ENCODE data around the gene RASSF6.
"Not testable (repeated sequence)": the region's sequence is repeated elsewhere in the genome, so short reads cannot be mapped to it uniquely, and the experiment has no call there.

The RASSF6 gene

DNA sequence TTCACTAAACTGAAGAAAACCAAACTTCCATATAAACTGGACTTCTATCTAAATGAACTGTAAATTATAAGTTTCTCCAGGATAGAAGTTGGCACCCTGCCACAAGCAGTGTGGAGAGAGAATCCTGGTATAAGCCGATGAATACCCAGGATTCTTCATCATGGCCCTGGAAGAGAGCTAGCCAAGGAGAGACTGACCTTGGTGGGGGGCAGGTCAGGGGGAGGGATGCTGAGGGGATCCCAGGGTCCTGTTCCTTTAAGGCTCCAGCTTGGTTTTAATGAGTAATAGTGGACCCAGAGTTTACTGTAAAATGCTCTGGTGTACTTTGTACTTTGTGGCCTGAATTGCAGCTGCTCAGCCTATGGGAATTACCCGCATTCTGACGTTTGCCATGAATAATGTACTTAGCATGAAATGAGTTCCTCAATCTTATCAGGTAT, 16.9 kb downstream of the RASSF6 start:
- TF ChIP-seq, protein P1, sequence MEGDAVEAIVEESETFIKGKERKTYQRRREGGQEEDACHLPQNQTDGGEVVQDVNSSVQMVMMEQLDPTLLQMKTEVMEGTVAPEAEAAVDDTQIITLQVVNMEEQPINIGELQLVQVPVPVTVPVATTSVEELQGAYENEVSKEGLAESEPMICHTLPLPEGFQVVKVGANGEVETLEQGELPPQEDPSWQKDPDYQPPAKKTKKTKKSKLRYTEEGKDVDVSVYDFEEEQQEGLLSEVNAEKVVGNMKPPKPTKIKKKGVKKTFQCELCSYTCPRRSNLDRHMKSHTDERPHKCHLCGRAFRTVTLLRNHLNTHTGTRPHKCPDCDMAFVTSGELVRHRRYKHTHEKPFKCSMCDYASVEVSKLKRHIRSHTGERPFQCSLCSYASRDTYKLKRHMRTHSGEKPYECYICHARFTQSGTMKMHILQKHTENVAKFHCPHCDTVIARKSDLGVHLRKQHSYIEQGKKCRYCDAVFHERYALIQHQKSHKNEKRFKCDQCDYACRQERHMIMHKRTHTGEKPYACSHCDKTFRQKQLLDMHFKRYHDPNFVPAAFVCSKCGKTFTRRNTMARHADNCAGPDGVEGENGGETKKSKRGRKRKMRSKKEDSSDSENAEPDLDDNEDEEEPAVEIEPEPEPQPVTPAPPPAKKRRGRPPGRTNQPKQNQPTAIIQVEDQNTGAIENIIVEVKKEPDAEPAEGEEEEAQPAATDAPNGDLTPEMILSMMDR (IDR thresholded peaks at IDR 0.05), result no peak
- TF ChIP-seq ZFX (IDR thresholded peaks at IDR 0.05; ENCODE audit: borderline replicate concordance), result no peak
- peak overlapping the region; percentile 4; the same call in 1 of the 2 replicates for H3K27ac ChIP-seq

DNA sequence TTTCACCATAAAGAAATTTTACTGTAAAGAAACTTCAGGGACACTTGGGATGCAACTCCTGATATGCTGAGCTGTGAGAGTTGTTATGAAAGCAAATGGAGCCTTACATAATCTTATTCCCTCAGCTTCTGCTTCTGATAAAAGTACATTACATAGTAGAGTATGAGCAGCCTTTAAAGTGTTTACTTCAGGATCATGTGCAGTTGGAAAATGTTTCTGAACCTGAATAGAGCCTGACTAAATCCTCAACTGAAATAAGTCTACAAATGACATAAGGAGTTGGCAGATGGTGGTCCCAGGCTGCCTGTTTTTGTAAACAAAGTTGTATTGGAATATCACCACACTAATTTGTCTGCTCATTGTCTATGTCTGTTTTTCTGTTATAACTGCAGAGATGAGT, 19.3 kb downstream of the RASSF6 start:
- TF ChIP-seq, protein P1 (IDR thresholded peaks at IDR 0.05), result no peak
- TF ChIP-seq ZFX (IDR thresholded peaks at IDR 0.05; ENCODE audit: borderline replicate concordance), result no peak
- no peak overlapping the region for H3K27ac ChIP-seq

DNA sequence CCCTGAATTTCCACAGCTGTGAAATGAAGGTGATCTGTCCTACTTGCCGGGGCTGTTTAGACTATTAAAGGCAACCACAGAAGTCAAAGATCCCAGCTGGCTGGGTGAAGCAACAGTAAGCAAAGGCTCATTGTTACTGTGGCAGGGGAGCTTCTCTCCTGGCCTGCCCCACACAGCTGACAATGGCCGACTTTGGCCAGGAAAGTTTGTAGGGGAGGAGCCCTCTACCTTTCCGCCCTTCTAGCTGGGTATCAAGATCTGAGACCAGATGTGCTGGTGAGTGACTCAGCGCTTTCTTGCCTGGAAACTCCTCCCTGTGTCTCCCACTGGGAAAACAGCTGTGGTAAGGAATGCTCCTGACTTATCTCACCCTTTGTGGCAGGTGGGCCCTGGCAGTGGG, 21.1 kb downstream of the RASSF6 start:
- no peak overlapping the region for H3K27ac ChIP-seq

DNA sequence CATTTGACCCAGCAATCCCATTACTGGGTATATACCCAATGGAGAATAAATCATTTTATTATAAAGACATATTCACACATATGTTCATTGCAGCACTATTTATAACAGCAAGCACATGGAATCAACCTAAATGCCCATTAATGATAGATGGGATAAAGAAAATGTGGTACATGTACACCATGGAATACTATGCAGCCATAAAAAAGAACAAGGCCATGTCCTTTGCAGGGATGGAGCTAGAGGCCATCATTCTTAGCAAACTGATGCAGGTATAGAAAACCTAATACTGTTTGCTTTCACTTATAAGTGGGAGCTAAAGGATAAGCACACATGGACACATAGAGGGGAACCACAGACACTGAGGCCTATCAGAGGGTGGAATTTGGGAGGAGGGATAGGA, 22.6 kb downstream of the RASSF6 start:
- TF ChIP-seq, protein P1 (IDR thresholded peaks at IDR 0.05), result no peak
- TF ChIP-seq ZFX (IDR thresholded peaks at IDR 0.05; ENCODE audit: borderline replicate concordance), result no peak

More for the DNA sequence above, 21.1 kb downstream of the RASSF6 start:
- no peak for TF ChIP-seq ZFX (IDR thresholded peaks at IDR 0.05; ENCODE audit: borderline replicate concordance)
- TF ChIP-seq, protein P1 (IDR thresholded peaks at IDR 0.05), result no peak

DNA sequence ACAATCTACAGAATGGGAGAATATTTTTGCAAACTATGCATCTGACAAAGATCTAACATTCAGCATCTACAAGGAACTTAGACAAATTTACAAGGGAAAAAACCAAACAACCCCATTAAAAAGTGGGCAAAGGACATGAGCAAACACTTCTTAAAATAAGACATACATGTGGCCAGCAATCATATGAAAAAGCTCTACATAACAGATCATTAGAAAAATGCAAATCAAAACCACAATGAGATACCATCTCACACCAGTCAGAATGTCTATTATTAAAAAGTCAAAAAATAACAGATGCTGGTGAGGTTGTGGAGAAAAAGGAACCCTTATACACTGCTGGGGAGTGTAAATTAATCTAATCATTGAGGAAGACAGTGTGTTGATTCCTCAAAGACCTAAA, 23.1 kb downstream of the RASSF6 start:
- H3K27ac ChIP-seq, result not testable (repeated sequence)

More for the DNA sequence above, 22.6 kb downstream of the RASSF6 start:
- H3K27ac ChIP-seq, result no peak overlapping the region

DNA sequence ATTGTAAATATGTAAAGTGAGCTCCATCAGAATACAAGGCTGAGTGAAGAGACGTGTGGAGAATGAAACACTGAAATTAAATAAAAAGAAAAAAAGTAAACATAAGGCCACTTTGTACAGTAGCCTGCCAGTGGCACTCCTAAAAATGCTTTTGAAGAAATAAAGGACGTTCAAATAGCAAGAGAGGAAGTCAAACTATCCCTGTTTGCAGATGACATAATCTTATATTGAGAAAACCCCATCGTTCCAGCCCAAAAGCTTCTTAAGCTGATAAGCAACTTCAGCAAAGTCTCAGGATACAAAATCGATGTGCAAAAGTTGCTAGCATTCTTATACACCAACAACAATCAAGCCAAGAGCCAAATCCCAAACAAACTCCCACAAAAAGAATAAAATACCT, 24.2 kb downstream of the RASSF6 start:
- H3K27ac ChIP-seq, result no peak overlapping the region
- TF ChIP-seq, protein P1 (IDR thresholded peaks at IDR 0.05), result no peak
- TF ChIP-seq ZFX (IDR thresholded peaks at IDR 0.05; ENCODE audit: borderline replicate concordance), result no peak

DNA sequence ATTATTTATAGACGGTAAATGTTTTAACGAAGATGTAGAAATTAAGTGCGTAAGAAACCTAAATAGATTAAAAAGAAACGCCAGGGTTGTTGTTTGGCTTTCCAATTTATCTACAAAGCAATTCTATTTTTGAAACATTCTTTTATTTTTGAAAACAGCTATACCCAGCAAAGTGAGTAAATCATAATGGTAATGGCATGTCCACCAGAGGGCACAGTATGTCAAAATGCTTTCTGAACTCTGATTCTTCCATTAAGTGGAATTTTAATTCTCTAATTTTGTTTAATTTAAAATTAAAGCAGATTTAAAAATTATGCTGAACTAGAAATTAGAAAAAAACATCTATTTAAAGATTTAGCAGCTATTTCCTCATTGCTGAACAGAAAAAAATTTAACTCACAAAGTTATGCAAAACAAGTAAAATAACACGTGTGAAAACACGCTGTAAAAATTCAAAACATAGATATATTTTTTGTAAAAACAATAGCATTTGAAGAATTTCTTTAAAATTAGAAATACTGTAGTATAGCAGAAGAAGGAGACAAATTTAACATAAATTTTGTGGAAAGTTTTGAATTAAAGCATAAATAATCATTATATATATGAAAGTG, 26.5 kb downstream of the RASSF6 start:
- TF ChIP-seq ZFX (IDR thresholded peaks at IDR 0.05; ENCODE audit: borderline replicate concordance), result no peak
- TF ChIP-seq, protein P1 (IDR thresholded peaks at IDR 0.05), result peak; percentile 79
- no peak overlapping the region for H3K27ac ChIP-seq
